ENCODE measurements around the gene FAM171A1.

FAM171A1 gene

GRCh38 chr10:15189133-15189885 lies 181.8 kb downstream of the FAM171A1 start:
- DNase-seq (ENCODE audit: extremely low spot score, insufficient read length, low read depth), result no peak
- no peak for FAIRE-seq

DNA sequence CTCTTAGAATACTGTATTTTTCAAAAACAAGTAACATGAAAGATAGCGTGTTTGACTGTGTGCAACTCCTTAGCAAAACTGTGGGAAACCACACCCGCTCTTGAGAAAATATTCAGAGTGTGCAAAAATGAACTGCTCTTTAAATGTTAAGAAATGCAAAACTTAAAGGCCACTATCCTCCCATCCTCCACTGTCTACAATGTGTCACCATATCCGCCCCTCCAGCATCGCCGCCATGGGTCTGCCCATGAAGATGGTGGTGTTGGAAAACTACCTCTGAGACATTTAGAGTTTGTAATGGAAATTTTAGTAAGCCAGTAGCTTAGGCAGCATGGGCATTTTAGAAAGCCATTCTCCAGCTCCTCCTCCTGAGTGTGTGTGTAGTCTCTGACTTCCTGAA lies 182.5 kb downstream of the FAM171A1 start:
- no peak for FAIRE-seq

DNA sequence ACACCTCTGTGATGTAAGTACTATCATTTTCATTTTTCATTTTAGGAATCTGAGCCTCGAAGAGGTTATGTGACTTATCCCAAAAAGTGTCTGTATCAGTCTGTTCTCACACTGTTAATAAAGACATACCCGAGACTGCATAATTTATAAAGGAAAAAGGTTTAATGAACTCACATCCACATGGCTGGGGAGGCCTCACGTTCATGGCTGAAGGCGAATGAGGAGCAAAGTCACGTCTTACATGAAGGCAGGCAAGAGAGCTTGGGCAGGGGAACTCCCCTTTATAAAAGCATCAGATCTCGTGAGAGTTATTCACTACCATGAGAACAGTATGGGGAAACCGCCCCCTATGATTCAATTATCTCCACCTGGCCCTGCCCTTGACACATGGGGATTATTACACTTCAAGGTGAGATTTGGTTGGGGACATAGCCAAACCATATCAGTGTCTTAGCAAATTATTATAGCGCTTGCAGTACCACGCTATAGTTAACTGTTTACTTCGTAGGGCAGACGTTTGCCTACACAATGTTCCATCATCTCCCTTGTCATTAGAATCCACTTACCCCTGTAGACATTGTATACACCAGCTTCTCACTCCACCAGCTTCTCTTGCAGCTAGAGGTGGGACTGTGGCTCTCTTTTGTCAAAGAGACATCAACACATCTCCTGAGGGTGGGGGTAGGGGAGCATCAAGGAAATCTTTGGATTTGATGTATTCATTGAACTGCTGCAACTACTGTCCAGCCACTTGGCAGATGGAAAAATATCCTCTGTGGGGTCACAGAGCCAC lies 187.2 kb downstream of the FAM171A1 start:
- DNase-seq (ENCODE audit: extremely low spot score, insufficient read length, low read depth) (no peak), FAIRE-seq (no peak)

More for the DNA sequence above, 182.5 kb downstream of the FAM171A1 start:
- DNase-seq (ENCODE audit: extremely low spot score, insufficient read length, low read depth), result no peak

DNA sequence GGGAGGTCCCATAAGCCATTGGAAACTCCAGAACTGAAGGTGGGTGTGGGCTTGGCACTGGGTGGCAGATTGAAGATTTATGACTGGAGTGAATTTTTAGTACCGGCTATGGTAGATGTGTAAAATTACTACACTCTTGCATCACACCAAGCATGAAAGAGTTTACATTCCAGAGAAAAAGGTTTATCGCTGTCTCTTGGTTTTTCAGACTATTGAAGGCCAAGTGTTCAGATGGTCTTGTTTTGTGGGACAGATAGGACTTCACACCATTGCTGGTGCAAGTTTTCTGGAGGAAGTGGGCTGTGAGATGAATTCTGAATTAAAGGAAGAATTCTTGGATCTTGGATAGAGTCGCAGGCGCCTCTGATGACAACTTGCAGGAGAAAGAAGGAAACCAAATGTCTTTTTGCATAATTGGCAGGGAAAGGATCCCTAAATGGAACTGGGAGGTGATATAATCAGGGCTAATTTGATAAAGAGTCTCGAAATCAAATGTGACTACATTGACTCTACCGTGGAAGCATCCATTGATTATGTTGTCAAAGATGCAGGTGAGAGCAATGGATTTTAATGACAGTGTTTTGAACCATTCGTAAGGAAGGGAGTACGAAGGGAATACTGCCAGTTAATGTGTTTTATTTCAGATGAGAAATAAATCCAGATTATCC lies 188.4 kb downstream of the FAM171A1 start:
- DNase-seq (ENCODE audit: extremely low spot score, insufficient read length, low read depth) (no peak), FAIRE-seq (no peak)

DNA sequence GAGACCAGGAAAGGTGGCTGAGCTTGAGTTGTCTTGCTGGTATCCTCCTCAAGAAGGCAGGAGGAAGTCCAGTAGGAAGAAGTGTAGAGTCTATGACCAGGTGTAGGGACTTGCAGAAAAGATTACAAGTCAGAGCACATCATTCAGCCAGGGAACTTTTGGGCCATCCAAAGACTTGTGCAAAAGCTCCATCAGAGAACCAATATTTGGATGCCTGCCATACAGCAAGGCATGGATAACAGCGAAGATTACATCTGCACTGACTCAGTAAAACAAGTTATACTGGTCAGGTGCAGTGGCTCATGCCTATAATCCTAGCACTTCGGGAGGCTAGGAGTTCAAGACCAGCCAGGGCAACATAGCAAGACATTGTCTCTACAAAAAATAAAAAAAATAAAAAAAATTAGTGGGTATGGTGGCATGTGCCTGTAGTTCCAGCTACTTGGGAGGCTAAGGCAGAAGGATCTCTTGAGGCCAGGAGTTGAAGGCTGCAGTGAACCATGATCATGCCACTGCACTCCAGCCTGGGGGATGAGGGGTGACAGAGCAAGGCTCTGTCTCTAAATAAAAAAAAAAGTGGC lies 189.4 kb downstream of the FAM171A1 start:
- no peak for FAIRE-seq
- DNase-seq (ENCODE audit: extremely low spot score, insufficient read length, low read depth), result no peak

DNA sequence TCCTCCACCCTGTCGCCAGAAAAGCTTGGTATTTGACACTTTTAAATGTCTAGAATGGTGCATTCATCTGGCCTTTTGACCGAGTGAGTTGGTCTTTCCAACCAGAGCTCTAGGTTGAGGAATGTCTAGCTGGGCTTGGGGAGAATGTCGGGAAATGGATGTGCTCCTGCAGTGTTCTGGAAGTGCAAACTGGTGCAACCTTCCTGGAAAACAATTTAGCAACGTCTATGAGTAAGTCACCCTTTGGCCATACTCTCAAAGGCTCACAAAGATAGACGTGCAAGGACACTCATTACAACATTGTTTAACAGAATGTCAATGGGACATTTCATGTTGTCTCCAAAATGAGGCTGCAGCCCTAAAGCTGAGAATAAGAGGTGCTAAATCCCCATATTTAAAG lies 190.4 kb downstream of the FAM171A1 start:
- DNase-seq (ENCODE audit: extremely low spot score, insufficient read length, low read depth) (no peak), FAIRE-seq (no peak)

DNA sequence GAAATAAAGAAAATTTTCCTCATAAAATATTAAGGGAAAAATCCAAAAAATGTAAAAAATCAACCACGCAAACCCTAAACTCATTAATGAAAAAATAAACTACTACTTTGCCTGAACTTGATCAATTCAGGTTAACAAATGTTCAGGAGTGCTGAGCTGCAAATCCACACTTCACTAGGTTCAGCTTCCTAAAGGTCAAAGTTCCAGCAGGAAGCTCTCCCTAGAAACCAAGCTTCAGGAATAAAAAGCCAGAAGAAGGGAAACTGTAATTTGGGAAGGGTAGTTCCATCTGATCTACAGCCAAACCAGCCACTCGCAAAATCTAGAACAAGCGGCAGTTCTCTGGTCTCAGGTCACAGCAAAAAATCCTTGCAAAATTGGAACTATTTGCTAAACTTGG lies 194.8 kb downstream of the FAM171A1 start:
- FAIRE-seq (no peak), DNase-seq (ENCODE audit: extremely low spot score, insufficient read length, low read depth) (no peak)

GRCh38 chr10:15175587-15175986 lies 195.5 kb downstream of the FAM171A1 start:
- DNase-seq (ENCODE audit: extremely low spot score, insufficient read length, low read depth) (no peak), FAIRE-seq (no peak)

- FAIRE-seq, result no peak
- no peak for DNase-seq (ENCODE audit: extremely low spot score, insufficient read length, low read depth)
Measured at GRCh38 chr10:15172306-15172840, 198.7 kb downstream of the FAM171A1 start.

- FAIRE-seq (no peak), DNase-seq (ENCODE audit: extremely low spot score, insufficient read length, low read depth) (no peak)
Measured at GRCh38 chr10:15169555-15170401, 201.3 kb downstream of the FAM171A1 start.

- FAIRE-seq (peak; percentile 78), DNase-seq (ENCODE audit: extremely low spot score, insufficient read length, low read depth) (peak; percentile 93)
Measured at GRCh38 chr10:15168786-15169554, 202.1 kb downstream of the FAM171A1 start.

GRCh38 chr10:15168291-15168785 lies 202.8 kb downstream of the FAM171A1 start, which contains the start of gene NMT2:
NMT2 (minus strand) TSS chr10:15168693; CDS start chr10:15168612, 81 bp downstream.
- FAIRE-seq (peak; percentile 53), DNase-seq (ENCODE audit: extremely low spot score, insufficient read length, low read depth) (no peak)

GRCh38 chr10:15167411-15168290 lies 203.4 kb downstream of the FAM171A1 start:
- FAIRE-seq (no peak), DNase-seq (ENCODE audit: extremely low spot score, insufficient read length, low read depth) (peak; percentile 14)

DNA sequence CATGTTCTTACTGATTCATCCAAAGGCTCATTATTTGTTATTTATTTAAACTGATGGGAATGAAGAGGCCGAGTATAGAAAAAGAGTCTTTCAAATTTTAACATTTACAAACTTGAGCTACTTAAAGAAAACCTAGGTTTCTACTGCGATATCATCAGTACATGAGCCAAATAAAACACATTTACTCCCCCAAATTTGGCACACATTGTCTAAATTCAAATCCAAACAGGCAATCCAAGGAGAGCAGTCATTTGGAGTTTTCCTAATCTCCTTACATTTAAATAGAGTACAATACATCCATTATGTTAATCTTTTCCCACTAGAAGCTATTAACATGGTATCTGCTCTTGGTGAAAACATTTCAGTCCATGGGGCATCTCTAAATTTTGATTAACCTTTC lies 204.8 kb downstream of the FAM171A1 start:
- no peak for DNase-seq (ENCODE audit: extremely low spot score, insufficient read length, low read depth)
- FAIRE-seq, result no peak

GRCh38 chr10:15163253-15163828 lies 207.7 kb downstream of the FAM171A1 start:
- DNase-seq (ENCODE audit: extremely low spot score, insufficient read length, low read depth), result no peak
- FAIRE-seq, result no peak

All from GM18507 (cell line).